Progenitor cell of endocrine pancreas (in vitro differentiated cells): ENCODE results near the gene LASP1NB.

ENCODE experiments used
- DNase-seq: peaks from one replicate; pipeline ENCODE4 v3.0.0; 2021; ENCODE audit warnings: low spot score; ENCODE audit not compliant: unreplicated experiment
- H3K27ac Mint-ChIP-seq: 2 replicates; pipeline ENCODE4 v1.8.0; 2021; ENCODE audit warnings: mild to moderate bottlenecking, moderate library complexity, mixed read lengths
- H3K27me3 Mint-ChIP-seq: 2 replicates; pipeline ENCODE4 v1.8.0; 2021; ENCODE audit warnings: mixed read lengths
- H3K36me3 Mint-ChIP-seq: 2 replicates; pipeline ENCODE4 v1.8.0; 2022; ENCODE audit warnings: mixed read lengths; ENCODE audit not compliant: insufficient read depth
- H3K4me1 Mint-ChIP-seq: 2 replicates; pipeline ENCODE4 v1.8.0; 2021; ENCODE audit warnings: low read depth, mixed read lengths
- H3K4me3 Mint-ChIP-seq: 2 replicates; pipeline ENCODE4 v1.8.0; 2021; ENCODE audit warnings: low read depth, mild to moderate bottlenecking, moderate library complexity, mixed read lengths
- H3K9me3 Mint-ChIP-seq: 2 replicates; pipeline ENCODE4 v1.8.0; 2021; ENCODE audit warnings: low read depth, mixed read lengths
- CTCF ChIP-seq: fragments of 200-600 bp; sonication (generic); IDR thresholded peaks from one replicate; pipeline ENCODE4 v1.5.0; 2021; ENCODE audit warnings: antibody characterized with exemption, mild to moderate bottlenecking; ENCODE audit not compliant: unreplicated experiment

The LASP1NB gene

GRCh38 chr17:38918916-38919315, 6.5 kb upstream of the LASP1NB start:
- no peaks in the 10 kb centered on the region for H3K9me3 Mint-ChIP-seq
- peaks cover 15% of the 10 kb centered on the region for H3K36me3 Mint-ChIP-seq
- no peak overlapping the region for H3K27ac Mint-ChIP-seq
- no peak for TF ChIP-seq CTCF
- H3K4me1 Mint-ChIP-seq: no peaks in the 10 kb centered on the region
- H3K27me3 Mint-ChIP-seq: no peaks in the 10 kb centered on the region
- H3K4me3 Mint-ChIP-seq: no peak overlapping the region
- no peak for DNase-seq

GRCh38 chr17:38919316-38920078, 5.9 kb upstream of the LASP1NB start:
- no peak for TF ChIP-seq CTCF
- Mint-ChIP-seq H3K27me3 (no peaks in the 10 kb centered on the region), H3K4me3 (no peak overlapping the region), H3K9me3 (no peaks in the 10 kb centered on the region), H3K27ac (no peak overlapping the region), H3K4me1 (no peaks in the 10 kb centered on the region), H3K36me3 (peaks cover 15% of the 10 kb centered on the region)
- DNase-seq: no peak

GRCh38 chr17:38920374-38921291, 4.8 kb upstream of the LASP1NB start:
- Mint-ChIP-seq H3K27me3 (no peaks in the 10 kb centered on the region), H3K9me3 (no peaks in the 10 kb centered on the region), H3K27ac (no peak overlapping the region), H3K4me3 (no peak overlapping the region), H3K4me1 (peaks cover 5% of the 10 kb centered on the region), H3K36me3 (peaks cover 13% of the 10 kb centered on the region)
- TF ChIP-seq CTCF: no peak
- DNase-seq: no peak

GRCh38 chr17:38921756-38922411, 3.5 kb upstream of the LASP1NB start:
- no peak for DNase-seq
- H3K4me1 Mint-ChIP-seq: peaks cover 11% of the 10 kb centered on the region
- peaks cover 10% of the 10 kb centered on the region for H3K36me3 Mint-ChIP-seq
- no peak for TF ChIP-seq CTCF
- no peaks in the 10 kb centered on the region for H3K27me3 Mint-ChIP-seq
- peak overlapping the region; percentile 2 for H3K27ac Mint-ChIP-seq
- no peaks in the 10 kb centered on the region for H3K9me3 Mint-ChIP-seq
- no peak overlapping the region for H3K4me3 Mint-ChIP-seq
